ENCODE results near the gene MAN2A2.

GRCh38 chr15:90905306-90906180 lies 2.4 kb downstream of the MAN2A2 start:
- TF ChIP-seq CTCF (conservative IDR thresholded peaks at IDR 0.05 in 1 of 2, IDR thresholded peaks at IDR 0.05 in 1 of 2; ENCODE audit: low read depth in 1 of 2, low read length in 2 of 2) (no peak), EZH2 (IDR thresholded peaks at IDR 0.05; ENCODE audit: low read length, missing control alignments) (no peak)
